ENCODE data around the gene SFTPD.
"Not testable (repeated sequence)": the region's sequence is repeated elsewhere in the genome, so short reads cannot be mapped to it uniquely, and the experiment has no call there.

Gene SFTPD

GRCh38 chr10:79948976-79949722 lies at the start of gene SFTPD:
Gene SFTPD, minus strand, starts transcription at chr10:79949105. Its CDS starts 2,446 bp downstream, at chr10:79946659.
- no peak for DNase-seq (ENCODE audit: low read depth in 2 of 2)

- no peak for DNase-seq (ENCODE audit: low read depth in 2 of 2)
Measured at GRCh38 chr10:79995979-79996634, 47.2 kb upstream of the SFTPD start.

- no peak for DNase-seq (ENCODE audit: low read depth in 2 of 2)
Measured at GRCh38 chr10:79994556-79994955, 45.7 kb upstream of the SFTPD start.

- not testable (repeated sequence) for DNase-seq (ENCODE audit: low read depth in 2 of 2)
Measured at GRCh38 chr10:79988199-79988598, 39.3 kb upstream of the SFTPD start.

GRCh38 chr10:79986661-79987060 lies 37.8 kb upstream of the SFTPD start:
- not testable (repeated sequence) for DNase-seq (ENCODE audit: low read depth in 2 of 2)

- DNase-seq (ENCODE audit: low read depth in 2 of 2): no peak
Measured at GRCh38 chr10:79985481-79986072, 36.7 kb upstream of the SFTPD start.

GRCh38 chr10:79984851-79985250 lies 35.9 kb upstream of the SFTPD start:
- no peak for DNase-seq (ENCODE audit: low read depth in 2 of 2)

- DNase-seq (ENCODE audit: low read depth in 2 of 2): no peak
Measured at GRCh38 chr10:79983286-79983909, 34.5 kb upstream of the SFTPD start.

- DNase-seq (ENCODE audit: low read depth in 2 of 2): no peak
Measured at GRCh38 chr10:79982861-79983260, 34.0 kb upstream of the SFTPD start.

- DNase-seq (ENCODE audit: low read depth in 2 of 2): no peak
Measured at GRCh38 chr10:79982362-79982800, 33.5 kb upstream of the SFTPD start.

GRCh38 chr10:79981450-79982361 lies 32.8 kb upstream of the SFTPD start:
- DNase-seq (ENCODE audit: low read depth in 2 of 2): no peak

- DNase-seq (ENCODE audit: low read depth in 2 of 2): no peak
Measured at GRCh38 chr10:79980711-79981110, 31.8 kb upstream of the SFTPD start.

GRCh38 chr10:79979976-79980687 lies 31.2 kb upstream of the SFTPD start:
- no peak for DNase-seq (ENCODE audit: low read depth in 2 of 2)

GRCh38 chr10:79979310-79979975 lies 30.5 kb upstream of the SFTPD start:
- no peak for DNase-seq (ENCODE audit: low read depth in 2 of 2)

GRCh38 chr10:79976999-79977398 lies 28.1 kb upstream of the SFTPD start:
- DNase-seq (ENCODE audit: low read depth in 2 of 2): no peak

- no peak for DNase-seq (ENCODE audit: low read depth in 2 of 2)
Measured at GRCh38 chr10:79970062-79970461, 21.2 kb upstream of the SFTPD start.

GRCh38 chr10:79947787-79948424 lies 999 bp downstream of the SFTPD start:
- no peak for DNase-seq (ENCODE audit: low read depth in 2 of 2)

- no peak for DNase-seq (ENCODE audit: low read depth in 2 of 2)
Measured at GRCh38 chr10:79947083-79947415, 1.9 kb downstream of the SFTPD start.

GRCh38 chr10:79946271-79947082 lies 2.4 kb downstream of the SFTPD start:
- no peak for DNase-seq (ENCODE audit: low read depth in 2 of 2)
